Measurements from ENCODE around the gene CEP78.

DNA sequence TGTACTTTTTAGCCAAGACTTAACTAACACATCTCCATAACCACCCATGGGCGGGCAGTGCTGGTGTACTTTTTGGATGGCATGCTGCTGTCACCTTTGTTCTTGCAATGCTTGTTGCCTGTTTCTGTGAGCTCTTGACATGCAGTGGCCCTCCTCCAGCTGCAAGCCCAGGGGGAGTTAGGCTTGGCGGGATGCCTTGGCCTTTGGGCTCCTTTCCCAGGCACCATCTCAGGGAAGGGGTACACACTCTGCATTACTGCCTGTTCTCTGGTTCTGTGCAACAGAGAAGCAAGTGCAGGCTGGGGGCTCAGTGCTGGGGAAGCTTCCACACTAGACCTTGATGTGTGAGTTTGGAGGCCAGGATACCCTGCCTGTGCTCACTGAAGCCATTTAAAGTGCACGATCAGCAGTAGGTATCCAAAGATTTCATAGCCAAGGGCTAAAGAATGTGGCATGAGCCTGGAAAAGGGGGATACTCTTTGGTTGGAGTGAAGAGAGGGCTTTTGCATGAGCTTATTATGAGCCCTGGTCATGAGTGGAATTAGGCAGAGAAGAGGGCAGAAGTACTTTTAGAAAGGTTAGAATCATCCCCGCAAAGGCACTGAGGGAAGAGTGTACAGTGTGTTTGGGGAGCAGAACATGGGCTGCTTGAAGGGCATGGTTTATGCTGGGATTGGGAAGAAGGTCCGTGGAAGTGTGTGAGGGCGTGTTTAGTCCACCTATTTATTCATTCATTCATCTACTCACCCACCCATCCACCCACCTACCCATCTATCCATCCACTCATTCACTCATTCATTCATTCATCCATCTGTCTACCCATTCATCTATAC lies 83.5 kb downstream of the CEP78 start:
- no peak for TF ChIP-seq POLR2A (IDR thresholded peaks at IDR 0.05)
- TF ChIP-seq CTCF (IDR thresholded peaks at IDR 0.05): no peak
